HG03095 (cell line): ENCODE data around the gene SAMD8.

Source experiments
- ATAC-seq: cut with Tn5 transposase; IDR thresholded peaks from one replicate; pipeline ENCODE4 v1.9.1; 2021; ENCODE audit warnings: moderate library complexity; ENCODE audit not compliant: unreplicated experiment

The SAMD8 gene

DNA sequence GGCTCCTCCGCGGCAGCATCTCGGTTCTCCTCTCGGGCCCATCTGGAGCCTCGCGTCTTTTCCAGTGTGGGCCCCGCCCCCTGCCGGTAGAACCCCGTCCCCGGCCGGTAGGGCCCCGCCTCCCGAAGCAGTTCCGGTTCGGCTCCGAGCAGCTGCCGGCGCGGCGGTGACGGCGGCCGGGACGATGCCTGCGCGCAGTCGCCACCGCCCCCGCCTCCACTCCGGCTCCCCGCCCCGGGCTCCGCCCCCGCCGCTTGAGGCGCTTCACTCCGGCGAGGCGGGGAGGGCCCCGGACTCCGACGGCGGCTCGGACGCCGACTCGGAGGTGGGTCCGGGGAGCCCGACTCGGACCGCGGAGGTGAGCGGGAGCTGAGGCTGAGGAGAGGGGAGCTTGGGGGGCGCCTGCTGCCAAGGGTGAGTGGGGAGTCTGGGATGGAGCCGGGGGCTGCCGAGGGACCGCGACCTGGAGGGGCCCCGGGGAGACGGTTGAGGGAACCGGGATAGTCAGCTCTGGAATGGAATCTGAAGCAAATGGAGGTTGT, at the start of gene SAMD8:
TSS of gene SAMD8 (plus strand) at position 292 of the 542 bp plus-strand sequence. CDS start 38,873 bp downstream, outside the sequence.
- peak; percentile 77 for ATAC-seq

- no peak for ATAC-seq
Observed at GRCh38 chr10:75061709-75062505, 49.5 kb upstream of the SAMD8 start.

DNA sequence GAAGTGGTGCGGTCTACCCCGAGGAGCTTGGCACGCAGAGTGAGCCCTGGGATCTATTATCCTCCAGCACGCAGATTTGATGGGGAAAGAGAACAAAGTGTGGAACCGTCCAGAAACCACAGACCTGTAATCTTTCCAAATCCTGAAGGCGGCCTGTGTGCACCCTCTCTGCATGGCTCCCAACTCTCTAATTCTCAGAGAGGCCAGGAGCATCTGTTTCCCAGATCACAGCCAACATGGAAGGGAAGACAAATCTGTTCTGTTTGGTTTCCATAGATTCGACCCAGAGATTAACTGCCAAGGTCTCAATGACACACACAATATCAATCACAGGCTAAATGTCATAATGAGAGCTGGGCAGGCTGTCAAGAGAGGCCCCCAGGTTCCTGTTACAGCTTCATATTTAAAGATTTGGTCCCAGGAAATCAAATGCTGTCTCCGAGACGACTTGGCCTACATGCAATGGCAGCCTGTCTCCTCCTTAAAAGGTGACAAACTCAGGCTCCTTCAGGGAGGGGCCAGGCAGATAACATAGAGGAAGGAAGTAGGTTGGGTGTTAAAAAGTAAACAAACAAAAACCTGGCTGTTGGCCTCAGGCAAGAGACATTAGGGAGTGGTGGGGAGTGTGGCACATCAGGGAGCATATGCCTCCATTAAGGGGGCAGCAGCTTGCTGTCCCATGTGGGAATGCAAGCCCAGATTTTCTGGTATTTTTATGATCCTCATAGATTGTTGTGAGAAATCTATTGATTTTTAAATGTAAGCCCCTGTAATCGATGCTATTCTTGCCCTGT, 48.8 kb upstream of the SAMD8 start:
- ATAC-seq = no peak

DNA sequence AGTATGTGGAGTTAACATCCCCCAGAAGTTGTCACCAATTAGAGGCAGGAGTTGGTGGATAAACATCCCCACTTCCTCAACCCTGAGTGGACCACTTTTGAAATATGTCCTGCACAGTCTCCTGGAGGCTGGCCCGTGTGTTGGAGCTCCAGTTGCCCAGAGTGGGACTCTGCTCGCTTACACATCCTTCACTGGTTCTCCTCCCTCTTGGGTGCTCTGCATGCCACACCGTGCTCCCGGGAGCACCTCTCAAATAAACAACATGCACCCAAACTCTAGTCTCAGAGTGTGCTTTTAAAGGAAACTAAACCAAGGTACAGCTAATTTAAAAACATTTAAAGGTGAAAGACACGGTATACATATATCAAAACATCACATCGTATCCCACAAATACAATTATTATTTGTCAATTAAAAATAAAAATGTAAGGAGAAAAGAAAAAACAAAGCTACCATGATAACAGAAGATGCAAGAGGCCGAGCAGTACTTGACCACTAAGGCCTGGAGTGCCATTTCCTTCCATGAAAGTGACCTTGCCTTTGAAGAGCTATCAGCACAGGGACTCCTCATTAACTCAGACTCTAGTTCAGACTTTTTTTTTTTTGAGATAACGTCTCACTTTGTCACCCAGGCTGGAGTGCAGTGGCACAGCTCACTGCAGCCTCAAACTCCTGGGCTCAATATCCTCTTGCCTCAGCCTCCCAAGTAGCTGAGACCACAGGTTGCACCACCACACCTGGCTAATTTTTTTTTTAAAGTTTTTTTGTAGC, 47.8 kb upstream of the SAMD8 start:
- ATAC-seq = no peak

- ATAC-seq = no peak
Observed at GRCh38 chr10:75065076-75065475, 46.4 kb upstream of the SAMD8 start.

- ATAC-seq = no peak
Observed at GRCh38 chr10:75066271-75066670, 45.2 kb upstream of the SAMD8 start.

DNA sequence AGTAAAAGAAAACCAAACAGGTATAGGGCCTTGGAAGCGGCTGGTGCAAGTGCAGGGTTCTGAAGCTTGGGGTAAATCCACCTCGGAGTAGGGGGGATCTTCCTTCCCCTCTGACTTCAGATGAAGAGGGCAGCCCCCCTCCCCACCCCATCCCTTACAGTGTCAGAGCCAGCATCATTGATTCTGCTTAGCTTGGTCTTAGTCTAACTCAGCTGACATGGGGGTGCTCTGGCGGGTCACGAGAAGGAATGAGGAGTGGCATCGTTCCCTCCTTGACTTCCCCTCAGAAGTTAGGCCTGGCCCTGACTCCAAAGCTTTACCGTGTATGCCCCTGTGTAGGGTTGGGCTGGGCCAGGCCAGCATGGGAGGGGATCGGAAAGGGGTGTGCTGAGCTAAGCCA, 44.2 kb upstream of the SAMD8 start:
- no peak for ATAC-seq

DNA sequence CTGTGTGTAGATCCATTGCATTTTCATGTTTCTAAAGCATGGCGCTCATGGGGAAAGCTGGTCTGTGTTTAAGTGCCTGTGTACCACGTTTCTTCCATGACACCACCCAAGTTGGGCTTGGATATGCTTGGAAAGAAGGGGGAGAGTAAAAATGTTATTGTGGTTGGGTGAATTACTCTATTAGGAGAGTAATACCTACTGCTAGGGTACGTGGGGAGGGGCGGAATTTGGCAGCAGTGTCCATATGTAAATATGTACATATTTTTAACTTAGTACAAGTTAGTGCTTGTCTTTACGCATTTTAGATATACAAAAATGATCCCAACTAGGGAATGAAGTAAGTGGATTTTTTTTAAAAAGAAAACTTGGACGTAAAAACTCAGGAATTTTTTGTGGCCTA, 42.9 kb upstream of the SAMD8 start:
- ATAC-seq = no peak

- no peak for ATAC-seq
Observed at GRCh38 chr10:75070476-75070875, 41.0 kb upstream of the SAMD8 start.

GRCh38 chr10:75070961-75071428, 40.5 kb upstream of the SAMD8 start:
- no peak for ATAC-seq

GRCh38 chr10:75071756-75072155, 39.7 kb upstream of the SAMD8 start:
- ATAC-seq = no peak

DNA sequence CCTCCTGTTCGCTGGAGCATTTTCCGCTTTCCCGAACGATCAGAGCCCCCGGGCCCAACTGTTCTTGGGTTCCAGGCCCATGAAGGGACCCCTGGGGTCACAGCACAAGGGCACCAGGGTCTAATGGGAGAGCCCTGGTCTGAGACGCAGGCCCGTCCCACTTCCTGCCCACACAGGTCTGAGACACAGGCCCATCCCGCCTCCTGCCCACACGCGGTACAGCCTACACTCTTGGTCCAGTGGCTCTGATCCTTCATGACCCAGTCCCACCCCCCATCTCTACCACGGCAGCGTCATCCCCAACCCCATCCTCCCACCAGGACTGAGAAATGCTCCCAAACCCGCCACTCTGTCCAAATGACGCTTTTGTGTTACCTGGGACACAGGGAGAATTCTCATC, 38.7 kb upstream of the SAMD8 start:
- no peak for ATAC-seq

GRCh38 chr10:75073442-75073841, 38.0 kb upstream of the SAMD8 start:
- no peak for ATAC-seq

DNA sequence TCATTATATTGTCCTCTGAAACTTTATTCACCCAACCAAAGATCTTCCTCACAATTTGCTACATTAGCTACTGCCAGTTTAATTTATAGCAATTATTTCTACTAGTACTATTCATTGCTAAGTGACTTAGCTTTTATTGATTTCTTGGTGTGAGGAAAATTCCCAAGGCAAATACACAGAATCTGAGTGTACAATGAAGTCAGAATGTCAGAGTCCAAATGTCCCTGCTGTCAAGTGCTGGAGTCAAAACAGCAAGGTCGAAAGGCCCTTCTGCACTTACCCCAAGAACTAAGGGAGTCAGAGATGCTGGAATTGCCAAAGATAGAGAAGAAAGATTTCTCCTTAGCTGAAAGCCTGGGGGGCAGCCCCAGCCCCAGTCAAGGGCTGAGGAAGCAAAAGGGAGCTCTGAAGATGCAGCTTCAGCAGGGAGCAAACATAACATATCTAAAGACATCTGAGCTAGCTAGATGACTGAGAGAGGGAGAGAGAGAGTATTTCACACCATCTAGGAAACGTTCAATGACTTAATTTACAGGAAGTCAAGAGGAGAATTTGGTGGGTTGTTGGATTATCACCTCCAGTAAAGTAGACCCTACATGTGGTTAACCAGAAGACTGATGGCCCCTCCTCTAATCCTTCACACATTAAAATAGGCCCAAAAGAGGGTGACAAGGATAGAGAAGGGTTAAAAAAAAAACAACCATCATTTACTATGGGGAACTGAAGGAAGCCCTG, 36.6 kb upstream of the SAMD8 start:
- ATAC-seq = no peak

GRCh38 chr10:75076348-75076747, 35.1 kb upstream of the SAMD8 start:
- no peak for ATAC-seq

DNA sequence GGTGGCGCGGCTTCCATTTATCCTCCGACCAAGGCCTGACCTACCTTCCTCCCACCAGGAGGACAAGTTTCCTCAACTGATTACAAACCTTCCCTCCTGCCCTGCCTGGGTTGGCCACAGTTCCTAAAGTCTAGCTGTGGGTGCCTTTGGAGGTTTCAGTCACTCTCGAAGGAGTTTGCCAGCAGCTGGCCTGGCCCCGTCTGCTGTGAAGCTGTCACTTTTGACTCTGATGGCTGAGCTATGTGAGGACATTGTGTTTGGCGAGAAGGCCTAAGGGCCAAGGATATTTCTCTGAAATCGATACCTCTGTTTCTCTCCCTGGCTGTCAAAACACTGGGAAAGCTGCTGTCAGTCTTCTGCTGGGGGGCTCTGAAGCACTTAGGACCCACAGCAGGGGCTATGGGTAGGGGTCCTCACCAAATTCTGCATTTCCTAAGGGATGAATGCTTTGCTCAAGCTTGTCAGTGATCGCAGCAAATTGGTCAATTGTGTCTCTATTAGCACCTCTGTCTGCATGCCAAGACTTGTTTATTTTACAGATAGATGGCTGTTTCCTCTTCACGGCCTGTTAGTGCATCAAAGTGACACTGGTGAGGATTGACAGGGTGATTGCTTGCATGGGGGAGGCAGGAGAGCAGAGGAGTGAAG, 31.9 kb upstream of the SAMD8 start:
- ATAC-seq = no peak

GRCh38 chr10:75080554-75080953, 30.9 kb upstream of the SAMD8 start:
- ATAC-seq = no peak

- ATAC-seq = no peak
Observed at GRCh38 chr10:75081379-75081778, 30.1 kb upstream of the SAMD8 start.

GRCh38 chr10:75083972-75084833, 27.3 kb upstream of the SAMD8 start:
- ATAC-seq = no peak
